Measurements from ENCODE around the gene ZWILCH. TPM values are rescaled to one million over a fixed set of nuclear protein-coding genes. Genes with fewer than 3 reads are reported as not detected.

The ZWILCH gene
- total RNA-seq, 1 experiment from 2014 or later = 39.9 TPM

DNA sequence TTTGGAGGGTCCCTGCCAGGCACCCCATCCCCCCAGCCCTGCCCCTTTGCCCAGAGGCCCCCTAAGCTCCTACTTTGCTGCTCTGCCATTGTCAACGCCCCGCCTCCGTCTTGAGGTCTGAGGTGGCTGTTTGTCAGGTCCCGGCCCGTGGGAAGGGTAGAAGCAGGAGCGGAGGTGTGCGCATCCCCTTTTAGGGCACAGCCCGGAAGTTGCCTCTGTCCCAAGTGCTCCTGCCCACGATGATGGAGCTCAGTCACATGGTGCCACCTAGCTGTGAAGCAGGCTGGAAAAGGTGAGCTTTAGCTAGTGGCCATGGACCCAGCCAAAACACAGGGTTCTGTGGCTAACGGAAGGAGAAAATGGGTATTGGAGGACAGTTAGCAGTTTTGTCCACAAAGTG is 89.2 kb downstream of the ZWILCH start:
- Histone ChIP-seq H3K4me3 (ENCODE audit: low read depth in 2 of 2, low read length in 2 of 2) (no peak overlapping the region), H3K9me3 (ENCODE audit: control insufficient read depth, insufficient read depth, low read depth, low read length) (no peaks in the 10 kb centered on the region), H3K4me1 (ENCODE audit: control insufficient read depth, insufficient read depth, low read length) (peaks cover 15% of the 10 kb centered on the region), H3K27ac (ENCODE audit: low read length) (no peak overlapping the region), H3K27me3 (ENCODE audit: control insufficient read depth, insufficient read depth, low read length) (no peaks in the 10 kb centered on the region), H3K36me3 (ENCODE audit: control insufficient read depth, insufficient read depth, low read length) (no peaks in the 10 kb centered on the region)
- ATAC-seq (no peak), DNase-seq (ENCODE audit: low read depth, low spot score) (no peak)
- CTCF ChIA-PET = interaction anchor here (0.6 kb wide), 1 partner anchor 307 kb away, joined by 3 read pairs; no protein-coding TSS in a partner anchor
- TF ChIP-seq TCF7L2 (IDR thresholded peaks at IDR 0.05; ENCODE audit: low read depth, low read length) = no peak
- TF ChIP-seq POLR2AphosphoS5 (IDR thresholded peaks at IDR 0.05; ENCODE audit: low read depth, low read length) = no peak
- no peak for TF ChIP-seq SIN3A (IDR thresholded peaks at IDR 0.05; ENCODE audit: borderline replicate concordance, insufficient read depth, low read depth, low read length)
- TF ChIP-seq, protein P1, sequence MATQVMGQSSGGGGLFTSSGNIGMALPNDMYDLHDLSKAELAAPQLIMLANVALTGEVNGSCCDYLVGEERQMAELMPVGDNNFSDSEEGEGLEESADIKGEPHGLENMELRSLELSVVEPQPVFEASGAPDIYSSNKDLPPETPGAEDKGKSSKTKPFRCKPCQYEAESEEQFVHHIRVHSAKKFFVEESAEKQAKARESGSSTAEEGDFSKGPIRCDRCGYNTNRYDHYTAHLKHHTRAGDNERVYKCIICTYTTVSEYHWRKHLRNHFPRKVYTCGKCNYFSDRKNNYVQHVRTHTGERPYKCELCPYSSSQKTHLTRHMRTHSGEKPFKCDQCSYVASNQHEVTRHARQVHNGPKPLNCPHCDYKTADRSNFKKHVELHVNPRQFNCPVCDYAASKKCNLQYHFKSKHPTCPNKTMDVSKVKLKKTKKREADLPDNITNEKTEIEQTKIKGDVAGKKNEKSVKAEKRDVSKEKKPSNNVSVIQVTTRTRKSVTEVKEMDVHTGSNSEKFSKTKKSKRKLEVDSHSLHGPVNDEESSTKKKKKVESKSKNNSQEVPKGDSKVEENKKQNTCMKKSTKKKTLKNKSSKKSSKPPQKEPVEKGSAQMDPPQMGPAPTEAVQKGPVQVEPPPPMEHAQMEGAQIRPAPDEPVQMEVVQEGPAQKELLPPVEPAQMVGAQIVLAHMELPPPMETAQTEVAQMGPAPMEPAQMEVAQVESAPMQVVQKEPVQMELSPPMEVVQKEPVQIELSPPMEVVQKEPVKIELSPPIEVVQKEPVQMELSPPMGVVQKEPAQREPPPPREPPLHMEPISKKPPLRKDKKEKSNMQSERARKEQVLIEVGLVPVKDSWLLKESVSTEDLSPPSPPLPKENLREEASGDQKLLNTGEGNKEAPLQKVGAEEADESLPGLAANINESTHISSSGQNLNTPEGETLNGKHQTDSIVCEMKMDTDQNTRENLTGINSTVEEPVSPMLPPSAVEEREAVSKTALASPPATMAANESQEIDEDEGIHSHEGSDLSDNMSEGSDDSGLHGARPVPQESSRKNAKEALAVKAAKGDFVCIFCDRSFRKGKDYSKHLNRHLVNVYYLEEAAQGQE (IDR thresholded peaks at IDR 0.05; ENCODE audit: insufficient read depth in 1 of 2, low read depth in 2 of 2, low read length in 1 of 2) = no peak
- TF ChIP-seq, protein P2, sequence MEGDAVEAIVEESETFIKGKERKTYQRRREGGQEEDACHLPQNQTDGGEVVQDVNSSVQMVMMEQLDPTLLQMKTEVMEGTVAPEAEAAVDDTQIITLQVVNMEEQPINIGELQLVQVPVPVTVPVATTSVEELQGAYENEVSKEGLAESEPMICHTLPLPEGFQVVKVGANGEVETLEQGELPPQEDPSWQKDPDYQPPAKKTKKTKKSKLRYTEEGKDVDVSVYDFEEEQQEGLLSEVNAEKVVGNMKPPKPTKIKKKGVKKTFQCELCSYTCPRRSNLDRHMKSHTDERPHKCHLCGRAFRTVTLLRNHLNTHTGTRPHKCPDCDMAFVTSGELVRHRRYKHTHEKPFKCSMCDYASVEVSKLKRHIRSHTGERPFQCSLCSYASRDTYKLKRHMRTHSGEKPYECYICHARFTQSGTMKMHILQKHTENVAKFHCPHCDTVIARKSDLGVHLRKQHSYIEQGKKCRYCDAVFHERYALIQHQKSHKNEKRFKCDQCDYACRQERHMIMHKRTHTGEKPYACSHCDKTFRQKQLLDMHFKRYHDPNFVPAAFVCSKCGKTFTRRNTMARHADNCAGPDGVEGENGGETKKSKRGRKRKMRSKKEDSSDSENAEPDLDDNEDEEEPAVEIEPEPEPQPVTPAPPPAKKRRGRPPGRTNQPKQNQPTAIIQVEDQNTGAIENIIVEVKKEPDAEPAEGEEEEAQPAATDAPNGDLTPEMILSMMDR (IDR thresholded peaks at IDR 0.05) = no peak; the same call in 1 of the 2 replicates
- in situ Hi-C loops (cut with HindIII; ENCODE audit: low pct_unique_long_range_greater_than_20kb, low sequenced_read_pairs) (no loop called here), intact Hi-C loops (cut with micrococcal nuclease; ENCODE audit: unreplicated experiment) (no loop called here)
- BruUV-seq (replicated peaks) = no TSS peak
- POLR2A ChIA-PET = no interaction called here

DNA sequence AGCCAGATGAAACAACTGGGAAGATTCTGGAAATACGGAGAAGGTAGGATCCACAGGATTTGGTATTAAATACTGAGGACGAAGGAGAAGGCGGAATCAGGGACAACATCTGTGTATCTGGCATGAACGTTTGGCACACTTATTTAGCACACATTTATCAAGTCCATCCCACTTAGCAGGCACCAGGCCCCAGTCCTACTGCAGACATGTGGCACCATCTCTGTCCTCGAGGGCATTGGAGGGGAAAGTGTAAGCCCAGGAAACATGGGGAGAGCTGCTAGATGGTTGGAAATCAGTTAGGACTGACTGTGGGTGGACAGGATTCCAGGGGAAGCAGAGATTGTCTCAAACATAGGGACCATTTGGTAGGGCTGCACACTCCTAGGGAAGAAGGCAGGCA is 89.7 kb downstream of the ZWILCH start:
- intact Hi-C loops (cut with micrococcal nuclease; ENCODE audit: unreplicated experiment) = no loop called here
- in situ Hi-C loops (cut with HindIII; ENCODE audit: low pct_unique_long_range_greater_than_20kb, low sequenced_read_pairs) = no loop called here
- Histone ChIP-seq H3K9me3 (ENCODE audit: control insufficient read depth, insufficient read depth, low read depth, low read length) (no peaks in the 10 kb centered on the region), H3K4me3 (ENCODE audit: low read depth in 2 of 2, low read length in 2 of 2) (no peak overlapping the region), H3K27ac (ENCODE audit: low read length) (no peak overlapping the region), H3K27me3 (ENCODE audit: control insufficient read depth, insufficient read depth, low read length) (no peaks in the 10 kb centered on the region), H3K4me1 (ENCODE audit: control insufficient read depth, insufficient read depth, low read length) (peaks cover 15% of the 10 kb centered on the region), H3K36me3 (ENCODE audit: control insufficient read depth, insufficient read depth, low read length) (no peaks in the 10 kb centered on the region)
- no TSS peak for BruUV-seq (replicated peaks)
- TF ChIP-seq, protein P2 (IDR thresholded peaks at IDR 0.05) = no peak
- TF ChIP-seq TCF7L2 (IDR thresholded peaks at IDR 0.05; ENCODE audit: low read depth, low read length) (no peak), POLR2AphosphoS5 (IDR thresholded peaks at IDR 0.05; ENCODE audit: low read depth, low read length) (no peak), SIN3A (IDR thresholded peaks at IDR 0.05; ENCODE audit: borderline replicate concordance, insufficient read depth, low read depth, low read length) (no peak)
- TF ChIP-seq, protein P1 (IDR thresholded peaks at IDR 0.05; ENCODE audit: insufficient read depth in 1 of 2, low read depth in 2 of 2, low read length in 1 of 2) = no peak
- ChIA-PET CTCF (no interaction called here), POLR2A (no interaction called here)
- ATAC-seq (no peak), DNase-seq (ENCODE audit: low read depth, low spot score) (no peak)
